Breast epithelium (tissue), 4 donors: ENCODE data around the gene HOXB5. TPM values are rescaled to one million over a fixed set of nuclear protein-coding genes. Genes with fewer than 3 reads are reported as not detected.

Experiments used
- DNase-seq, 2 donors: peaks; one replicate each; pipeline ENCODE4 v3.0.0-alpha.2; 2019; ENCODE audit warnings: low spot score in 2 of 2
- H3K27ac ChIP-seq, 2 donors: fragments of 200-600 bp; sonication (generic) in 1 of 2; one replicate each; pipeline ENCODE4 v1.5.1; 2016 to 2019; ENCODE audit warnings: mild to moderate bottlenecking in 1 of 2
- H3K27me3 ChIP-seq, 2 donors: fragments of 200-600 bp; sonication (generic) in 1 of 2; one replicate each; pipeline versions ENCODE4 v1.5.1 to v1.6.0; 2017 to 2019; ENCODE audit warnings: control low read depth in 1 of 2, mild to moderate bottlenecking in 1 of 2
- H3K36me3 ChIP-seq: fragments of 200-600 bp; one replicate; pipeline ENCODE4 v1.5.1; 2019
- H3K4me1 ChIP-seq, 2 donors: fragments of 200-600 bp; sonication (generic); one replicate each; pipeline ENCODE4 v1.5.1; 2016 to 2019; ENCODE audit warnings: control low read depth in 1 of 2
- H3K4me3 ChIP-seq, 3 donors: fragments of 200-600 bp; sonication (generic); 1 replicate in 2 of 3; 2 replicates in 1 of 3; pipeline ENCODE4 v1.5.1; 2016 to 2019; ENCODE audit warnings: mild to moderate bottlenecking in 3 of 3, moderate library complexity in 2 of 3
- H3K9me3 ChIP-seq, 2 donors: fragments of 200-600 bp; sonication (generic) in 1 of 2; one replicate each; pipeline ENCODE4 v1.5.1; 2016 to 2019; ENCODE audit warnings: control low read depth in 1 of 2
- CTCF ChIP-seq, 3 donors: fragments of 450-650 bp; IDR thresholded peaks; one replicate each; pipeline ENCODE4 v1.5.1; 2016 to 2017; ENCODE audit warnings: antibody characterized with exemption in 3 of 3, mild to moderate bottlenecking in 3 of 3, moderate library complexity in 3 of 3
- POLR2A ChIP-seq: fragments of 450-650 bp; IDR thresholded peaks from one replicate; pipeline ENCODE4 v1.6.1; 2016; ENCODE audit warnings: antibody characterized with exemption, mild to moderate bottlenecking, moderate library complexity
- POLR2AphosphoS5 ChIP-seq, 3 donors: sonication (generic); formaldehyde crosslinking; IDR thresholded peaks; one replicate each; pipeline ENCODE4 v1.6.1; 2017; ENCODE audit warnings: antibody characterized with exemption in 3 of 3
- intact Hi-C: fragments of 100-400 bp; cut with DNase I; formaldehyde crosslinking; loops from one replicate; pipeline ENCODE4 v1.15.1; 2023; ENCODE audit warnings: low total_unique reads
- total RNA-seq, 3 donors: library from RNA; depleted of rRNA; stranded (reverse); fragments of >200 nt; gene quantifications; one replicate each; pipeline ENCODE4 v1.1.0, GENCODE V29; 2016

HOXB5 gene
- total RNA-seq, 3 donors from 2014 or later = 0.44 to 2.0 (median 1.4) TPM

GRCh38 chr17:48636177-48637018, 42.8 kb upstream of the HOXB5 start:
- DNase-seq = no peak
- Histone ChIP-seq H3K4me1 (no peaks in the 10 kb centered on the region), H3K27ac (no peak overlapping the region), H3K27me3 (peaks cover 3 to 99% of the 10 kb centered on the region in 2 donors), H3K36me3 (no peaks in the 10 kb centered on the region), H3K9me3 (no peaks in the 10 kb centered on the region), H3K4me3 (no peak overlapping the region)
- TF ChIP-seq CTCF (IDR thresholded peaks at IDR 0.05) = peak in 1 of 3 donors; percentile 33
- TF ChIP-seq POLR2AphosphoS5 (IDR thresholded peaks at IDR 0.05) = no peak
- intact Hi-C loops = no loop called here

GRCh38 chr17:48634493-48635208, 41.1 kb upstream of the HOXB5 start:
- no peaks in the 10 kb centered on the region for H3K9me3 ChIP-seq
- no peaks in the 10 kb centered on the region for H3K36me3 ChIP-seq
- H3K4me3 ChIP-seq = no peak overlapping the region
- DNase-seq = no peak
- intact Hi-C loops = no loop called here
- peaks cover 3 to 100% of the 10 kb centered on the region in 2 donors for H3K27me3 ChIP-seq
- H3K27ac ChIP-seq = no peak overlapping the region
- TF ChIP-seq CTCF (IDR thresholded peaks at IDR 0.05) (no peak), POLR2A (no peak), POLR2AphosphoS5 (IDR thresholded peaks at IDR 0.05) (no peak)
- no peaks in the 10 kb centered on the region for H3K4me1 ChIP-seq

- intact Hi-C loops = no loop called here
- no peak for TF ChIP-seq POLR2A
- no peak for TF ChIP-seq POLR2AphosphoS5 (IDR thresholded peaks at IDR 0.05)
- no peak for TF ChIP-seq CTCF (IDR thresholded peaks at IDR 0.05)
- H3K9me3 ChIP-seq = no peaks in the 10 kb centered on the region
- no peak overlapping the region for H3K4me3 ChIP-seq
- no peak for DNase-seq
- no peaks in the 10 kb centered on the region for H3K36me3 ChIP-seq
- no peaks in the 10 kb centered on the region for H3K4me1 ChIP-seq
- H3K27ac ChIP-seq = no peak overlapping the region
- peaks cover 0 to 100% of the 10 kb centered on the region in 2 donors for H3K27me3 ChIP-seq
Measured at GRCh38 chr17:48633266-48633677, 39.7 kb upstream of the HOXB5 start.

GRCh38 chr17:48632579-48633265, 39.1 kb upstream of the HOXB5 start:
- intact Hi-C loops = no loop called here

GRCh38 chr17:48631693-48632578, 38.4 kb upstream of the HOXB5 start:
- Histone ChIP-seq H3K27me3 (peaks cover 6 to 100% of the 10 kb centered on the region in 2 donors), H3K9me3 (no peaks in the 10 kb centered on the region), H3K36me3 (no peaks in the 10 kb centered on the region), H3K4me3 (no peak overlapping the region), H3K27ac (no peak overlapping the region), H3K4me1 (no peaks in the 10 kb centered on the region)
- intact Hi-C loops = no loop called here
- no peak for TF ChIP-seq CTCF (IDR thresholded peaks at IDR 0.05)
- TF ChIP-seq POLR2AphosphoS5 (IDR thresholded peaks at IDR 0.05) = no peak
- TF ChIP-seq POLR2A = no peak
- no peak for DNase-seq

More at GRCh38 chr17:48632579-48633265, 39.1 kb upstream of the HOXB5 start:
- DNase-seq = no peak
- no peaks in the 10 kb centered on the region for H3K36me3 ChIP-seq
- H3K27ac ChIP-seq = no peak overlapping the region
- no peaks in the 10 kb centered on the region for H3K4me1 ChIP-seq
- peaks cover 1 to 100% of the 10 kb centered on the region in 2 donors for H3K27me3 ChIP-seq
- H3K4me3 ChIP-seq = no peak overlapping the region
- H3K9me3 ChIP-seq = no peaks in the 10 kb centered on the region
- TF ChIP-seq POLR2A = no peak
